Stimulated activated naive CD8-positive, alpha-beta T cell treated with anti-CD3 and anti-CD28 coated beads, Interleukin-15, Interleukin-2, amounts not matched to agents 100 ng/mL and 50 ng/mL, for 24 hours (primary cell): ENCODE results near the gene SCN5A.

Experiments used
- H3K27ac Mint-ChIP-seq: one replicate; pipeline ENCODE4 v1.8.0; 2021; ENCODE audit warnings: mild to moderate bottlenecking, mixed read lengths
- H3K27me3 Mint-ChIP-seq: one replicate; pipeline ENCODE4 v1.8.0; 2021; ENCODE audit warnings: mixed read lengths
- H3K36me3 Mint-ChIP-seq: one replicate; pipeline ENCODE4 v1.8.0; 2021; ENCODE audit warnings: low read depth, mixed read lengths
- H3K4me1 Mint-ChIP-seq: one replicate; pipeline ENCODE4 v1.8.0; 2021; ENCODE audit warnings: low read depth, mixed read lengths
- H3K4me3 Mint-ChIP-seq: one replicate; pipeline ENCODE4 v1.8.0; 2021; ENCODE audit warnings: mild to moderate bottlenecking, mixed read lengths
- H3K9me3 Mint-ChIP-seq: one replicate; pipeline ENCODE4 v1.8.0; 2021; ENCODE audit warnings: mixed read lengths

The SCN5A gene

DNA sequence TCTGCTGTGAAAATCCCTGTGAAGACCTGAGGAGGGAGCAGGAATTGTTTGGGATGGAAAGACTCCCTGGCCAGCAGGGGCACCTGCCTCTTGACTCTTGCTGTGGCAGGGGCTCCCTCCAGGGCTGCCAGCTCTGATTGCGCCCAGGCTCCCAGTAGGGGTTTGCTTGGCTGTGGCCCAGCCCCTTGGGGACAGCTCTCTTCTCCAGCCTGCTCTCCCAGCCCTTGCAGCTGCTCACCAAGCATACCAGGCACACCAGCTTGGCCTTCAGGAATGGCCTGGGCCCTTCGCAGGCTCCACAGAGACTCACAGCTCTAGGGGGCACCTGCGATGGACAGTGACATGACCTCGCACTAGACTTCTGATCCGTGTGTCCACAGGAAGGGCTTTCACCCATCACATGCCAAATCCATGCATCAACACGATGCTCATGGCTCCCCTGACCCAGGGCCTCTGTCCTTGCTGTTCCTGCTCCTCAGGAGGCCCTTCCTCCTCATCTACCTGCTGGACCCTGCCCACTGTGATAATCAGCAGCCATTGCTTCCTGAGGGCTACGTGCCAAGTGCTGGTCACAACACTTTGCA is 61.8 kb downstream of the SCN5A start:
- H3K36me3 Mint-ChIP-seq, result no peaks in the 10 kb centered on the region

DNA sequence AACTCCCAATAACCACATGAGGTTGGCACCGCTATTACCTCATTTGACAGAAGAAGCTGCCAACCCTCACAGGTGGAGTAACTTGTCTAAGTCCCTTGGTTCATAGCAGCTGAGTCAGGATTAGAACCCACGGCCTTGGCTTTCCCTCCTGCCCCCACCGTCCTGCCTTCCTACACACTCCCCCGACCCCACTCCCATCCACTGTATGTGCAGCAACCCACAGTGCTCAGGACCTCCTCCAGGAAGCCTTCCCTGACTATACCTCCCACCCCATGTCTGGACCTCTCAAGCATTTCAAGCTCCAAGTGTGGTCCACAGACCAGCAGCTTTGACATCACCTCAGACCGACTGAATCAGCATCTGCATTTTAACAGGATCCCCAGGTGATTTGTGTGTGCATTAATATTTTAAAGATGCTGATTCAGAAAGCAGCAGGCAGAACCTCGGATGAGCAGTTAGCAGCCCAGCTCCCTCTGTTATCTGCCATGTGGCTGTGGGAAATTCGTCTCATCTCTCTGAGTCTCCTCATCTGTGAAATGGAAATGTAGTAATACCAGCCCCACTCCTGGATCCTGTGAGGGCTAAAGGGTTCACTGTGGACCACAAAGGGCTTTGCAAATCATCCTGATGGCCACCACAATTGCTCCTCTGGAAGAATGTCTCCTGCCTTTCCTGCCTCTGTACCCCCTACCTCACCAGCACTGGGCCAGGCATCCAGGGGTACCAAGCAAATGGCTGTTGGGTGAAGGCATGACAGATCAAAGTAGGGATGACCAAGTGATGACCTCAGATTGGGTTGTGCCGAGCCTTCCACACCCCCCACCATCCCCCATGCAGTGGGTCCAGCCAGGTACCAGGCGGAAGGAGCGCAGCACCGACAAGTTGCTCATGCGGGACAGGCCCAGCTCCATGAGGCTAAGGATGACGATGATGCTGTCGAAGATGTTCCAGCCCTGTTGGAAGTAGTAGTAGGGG is 62.7 kb downstream of the SCN5A start:
- Mint-ChIP-seq H3K9me3 (no peaks in the 10 kb centered on the region), H3K27me3 (peaks cover 5% of the 10 kb centered on the region), H3K4me1 (no peaks in the 10 kb centered on the region), H3K4me3 (no peak overlapping the region), H3K27ac (no peak overlapping the region), H3K36me3 (no peaks in the 10 kb centered on the region)

More for the DNA sequence above, 61.8 kb downstream of the SCN5A start:
- Mint-ChIP-seq H3K9me3 (no peaks in the 10 kb centered on the region), H3K4me1 (no peaks in the 10 kb centered on the region), H3K4me3 (no peak overlapping the region), H3K27me3 (peaks cover 9% of the 10 kb centered on the region), H3K27ac (no peak overlapping the region)

DNA sequence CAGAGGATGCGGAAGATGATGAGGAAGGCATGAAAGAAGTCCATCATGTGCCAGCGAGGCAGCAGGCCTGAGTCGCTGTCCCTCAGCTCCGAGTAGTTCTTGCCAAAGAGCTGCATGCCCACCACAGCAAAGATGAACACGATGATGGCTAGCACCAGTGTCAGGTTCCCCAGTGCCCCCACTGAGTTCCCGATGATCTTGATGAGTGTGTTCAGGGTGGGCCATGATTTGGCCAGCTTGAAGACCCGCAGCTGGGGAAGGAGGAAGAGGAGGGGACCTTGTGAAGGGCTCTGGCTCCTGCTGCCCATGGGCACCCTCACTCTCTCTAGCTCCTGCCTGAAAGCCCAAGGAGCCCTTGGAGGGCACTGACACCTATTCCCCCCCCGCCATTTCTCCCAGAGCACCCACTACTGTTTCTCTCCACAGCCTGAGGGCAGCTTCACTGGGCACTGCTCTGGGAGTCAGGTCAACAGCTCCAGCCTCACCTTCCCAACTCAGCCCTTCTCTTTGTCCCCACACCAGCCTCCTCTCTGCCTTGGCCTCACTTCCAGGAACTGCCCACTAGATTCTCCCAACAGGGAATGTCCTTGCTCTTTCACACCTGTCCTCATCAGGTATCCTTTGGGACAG is 63.6 kb downstream of the SCN5A start:
- H3K36me3 Mint-ChIP-seq, result no peaks in the 10 kb centered on the region
- no peaks in the 10 kb centered on the region for H3K4me1 Mint-ChIP-seq
- no peak overlapping the region for H3K27ac Mint-ChIP-seq
- H3K27me3 Mint-ChIP-seq, result peaks cover 4% of the 10 kb centered on the region
- no peaks in the 10 kb centered on the region for H3K9me3 Mint-ChIP-seq
- no peak overlapping the region for H3K4me3 Mint-ChIP-seq

DNA sequence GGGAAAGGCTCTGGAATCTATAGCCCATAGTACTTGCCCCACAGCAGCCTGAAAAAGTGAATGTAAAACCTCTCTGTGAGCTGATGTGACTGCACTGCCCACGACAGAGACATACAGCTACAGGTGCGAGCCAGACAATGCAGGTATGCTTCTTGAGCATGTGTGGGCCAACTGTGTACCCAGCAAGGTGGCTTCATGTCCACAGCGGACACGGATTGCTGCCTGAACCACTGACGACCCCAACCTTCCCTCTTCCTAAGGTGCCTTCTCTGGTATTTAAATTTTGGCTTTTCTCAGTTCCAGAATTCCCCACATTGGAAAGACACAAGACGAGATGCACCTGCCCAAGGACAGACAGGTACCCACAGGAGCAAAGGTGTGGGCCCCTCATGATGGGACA is 65.8 kb downstream of the SCN5A start:
- Mint-ChIP-seq H3K27me3 (no peaks in the 10 kb centered on the region), H3K4me1 (no peaks in the 10 kb centered on the region), H3K27ac (no peak overlapping the region), H3K4me3 (no peak overlapping the region), H3K9me3 (no peaks in the 10 kb centered on the region), H3K36me3 (no peaks in the 10 kb centered on the region)

DNA sequence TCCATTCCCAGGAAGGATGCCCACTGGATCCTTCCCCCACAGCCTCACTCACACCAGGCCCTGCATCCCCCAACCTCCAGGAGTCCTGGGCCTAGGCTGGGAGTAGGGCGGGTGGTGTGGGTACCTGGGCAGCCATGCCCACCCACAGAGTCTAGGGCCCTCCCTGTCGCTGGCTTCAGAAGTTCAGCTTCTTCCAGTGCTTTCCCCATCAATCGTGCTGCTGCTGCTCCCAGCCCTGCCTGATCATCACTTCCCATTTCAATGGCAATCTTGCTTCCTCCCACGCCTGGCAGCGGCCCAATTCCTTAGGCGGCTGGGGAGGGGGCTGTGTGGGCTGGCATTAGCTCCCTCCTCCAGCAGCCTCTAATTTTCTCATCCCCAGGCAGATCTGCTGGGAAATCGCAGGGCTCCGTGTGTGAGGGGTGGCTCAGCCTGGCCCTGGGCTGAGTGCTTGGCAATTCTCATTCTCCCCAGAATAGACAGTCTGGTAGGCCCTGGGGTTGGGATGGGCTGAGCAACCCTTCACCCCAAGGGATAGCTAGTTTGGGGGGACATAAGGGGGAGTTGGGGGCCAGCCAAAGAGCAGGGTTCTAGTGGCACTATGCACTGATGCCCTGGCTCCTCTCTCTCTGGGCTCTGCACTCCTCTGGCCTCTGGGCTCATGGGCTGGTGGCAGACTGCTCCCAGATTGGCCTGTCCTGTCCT is 66.4 kb downstream of the SCN5A start:
- no peak overlapping the region for H3K27ac Mint-ChIP-seq
- no peak overlapping the region for H3K4me3 Mint-ChIP-seq
- H3K9me3 Mint-ChIP-seq, result no peaks in the 10 kb centered on the region
- H3K4me1 Mint-ChIP-seq, result no peaks in the 10 kb centered on the region
- no peaks in the 10 kb centered on the region for H3K27me3 Mint-ChIP-seq
- no peaks in the 10 kb centered on the region for H3K36me3 Mint-ChIP-seq

DNA sequence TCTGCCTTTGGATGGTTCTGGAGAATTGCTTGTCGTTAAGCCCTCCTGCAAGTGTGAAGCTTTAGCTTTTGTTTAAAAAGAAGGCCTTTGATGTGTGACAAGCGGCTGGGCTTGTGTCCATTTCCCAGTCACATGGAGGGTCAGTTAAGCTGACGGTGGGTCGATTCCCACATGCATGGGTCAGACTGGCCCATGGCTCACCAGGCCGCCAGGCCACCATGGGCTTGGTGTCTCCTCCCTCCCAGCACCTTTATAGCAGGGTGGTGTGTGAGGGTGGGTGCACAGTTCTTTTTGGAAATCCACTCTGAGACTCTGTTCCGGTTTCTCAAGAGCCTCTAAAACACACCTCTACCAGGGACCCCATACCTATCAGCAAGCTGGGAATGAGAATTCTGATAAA is 67.2 kb downstream of the SCN5A start:
- no peaks in the 10 kb centered on the region for H3K9me3 Mint-ChIP-seq
- H3K4me1 Mint-ChIP-seq, result no peaks in the 10 kb centered on the region
- H3K4me3 Mint-ChIP-seq, result no peak overlapping the region
- H3K36me3 Mint-ChIP-seq, result no peaks in the 10 kb centered on the region
- no peaks in the 10 kb centered on the region for H3K27me3 Mint-ChIP-seq
- H3K27ac Mint-ChIP-seq, result no peak overlapping the region

DNA sequence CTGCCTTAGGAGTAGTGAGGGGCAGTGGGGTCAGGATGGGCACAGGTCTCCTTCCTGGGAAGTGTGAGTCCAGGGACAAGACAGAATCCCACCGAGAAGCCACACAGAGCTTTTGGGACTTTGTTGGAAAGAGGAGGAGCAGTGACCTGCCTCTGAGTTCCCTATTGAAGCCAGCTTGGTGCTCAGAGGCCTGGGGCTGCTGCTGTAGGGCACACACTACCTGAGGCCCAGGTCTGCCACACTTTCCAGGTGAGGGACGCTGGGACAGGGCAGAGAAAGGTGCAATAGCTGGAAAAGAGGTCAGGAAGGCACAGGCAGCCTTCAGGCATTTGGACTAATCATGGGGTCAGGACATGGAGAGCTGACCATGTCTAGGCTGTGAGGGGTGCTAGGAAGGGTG is 67.7 kb downstream of the SCN5A start:
- H3K27me3 Mint-ChIP-seq, result no peaks in the 10 kb centered on the region
- no peak overlapping the region for H3K4me3 Mint-ChIP-seq
- H3K4me1 Mint-ChIP-seq, result no peaks in the 10 kb centered on the region
- no peaks in the 10 kb centered on the region for H3K36me3 Mint-ChIP-seq
- no peaks in the 10 kb centered on the region for H3K9me3 Mint-ChIP-seq
- H3K27ac Mint-ChIP-seq, result no peak overlapping the region

DNA sequence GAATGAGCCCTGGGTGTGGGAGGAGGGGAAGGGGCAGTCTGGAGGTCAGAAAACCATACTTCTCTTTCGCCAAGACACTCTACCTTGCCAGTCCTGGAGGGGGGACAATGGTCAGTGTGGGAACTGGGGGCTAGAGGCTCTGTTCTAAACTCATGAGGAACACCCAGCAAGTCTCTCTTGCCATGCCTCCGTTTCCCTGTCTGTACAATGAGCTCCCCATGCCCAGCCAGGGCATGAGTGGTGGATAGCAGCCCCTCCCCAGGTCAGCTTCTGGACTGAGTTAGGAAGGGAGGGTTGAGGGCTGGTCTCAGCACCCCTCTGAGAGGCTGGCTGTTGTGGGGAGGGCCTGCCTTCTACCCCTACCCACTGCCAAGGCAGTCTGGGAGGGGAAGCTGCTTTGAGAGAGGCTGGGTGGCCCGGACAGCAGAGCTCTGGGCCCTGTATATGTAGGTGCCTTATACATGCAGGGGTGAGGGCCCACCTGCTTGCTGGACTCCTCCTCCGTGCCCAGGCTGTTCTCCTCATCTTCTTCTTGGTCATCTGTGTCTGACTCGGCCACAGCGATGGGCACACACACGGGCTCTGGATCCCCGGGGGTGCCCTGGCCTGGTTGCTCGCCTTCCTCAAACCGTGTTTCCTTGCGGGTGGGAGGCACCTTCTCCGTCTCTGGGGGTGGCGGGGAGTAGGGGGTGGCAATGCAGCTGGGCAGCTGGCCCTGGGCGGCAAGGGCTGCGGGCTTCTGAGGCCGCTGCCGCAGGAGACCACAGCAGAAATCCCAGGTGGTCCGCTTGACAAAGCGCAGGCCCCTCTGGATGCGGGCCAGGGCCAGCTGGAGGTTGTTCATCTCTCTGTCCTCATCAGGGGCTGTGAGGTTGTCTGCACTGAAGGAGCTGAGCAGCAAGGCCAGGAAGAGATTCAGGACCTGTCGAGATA is 68.8 kb downstream of the SCN5A start:
- Mint-ChIP-seq H3K36me3 (no peaks in the 10 kb centered on the region), H3K4me1 (no peaks in the 10 kb centered on the region), H3K27ac (no peak overlapping the region), H3K9me3 (no peaks in the 10 kb centered on the region), H3K4me3 (no peak overlapping the region), H3K27me3 (no peaks in the 10 kb centered on the region)

DNA sequence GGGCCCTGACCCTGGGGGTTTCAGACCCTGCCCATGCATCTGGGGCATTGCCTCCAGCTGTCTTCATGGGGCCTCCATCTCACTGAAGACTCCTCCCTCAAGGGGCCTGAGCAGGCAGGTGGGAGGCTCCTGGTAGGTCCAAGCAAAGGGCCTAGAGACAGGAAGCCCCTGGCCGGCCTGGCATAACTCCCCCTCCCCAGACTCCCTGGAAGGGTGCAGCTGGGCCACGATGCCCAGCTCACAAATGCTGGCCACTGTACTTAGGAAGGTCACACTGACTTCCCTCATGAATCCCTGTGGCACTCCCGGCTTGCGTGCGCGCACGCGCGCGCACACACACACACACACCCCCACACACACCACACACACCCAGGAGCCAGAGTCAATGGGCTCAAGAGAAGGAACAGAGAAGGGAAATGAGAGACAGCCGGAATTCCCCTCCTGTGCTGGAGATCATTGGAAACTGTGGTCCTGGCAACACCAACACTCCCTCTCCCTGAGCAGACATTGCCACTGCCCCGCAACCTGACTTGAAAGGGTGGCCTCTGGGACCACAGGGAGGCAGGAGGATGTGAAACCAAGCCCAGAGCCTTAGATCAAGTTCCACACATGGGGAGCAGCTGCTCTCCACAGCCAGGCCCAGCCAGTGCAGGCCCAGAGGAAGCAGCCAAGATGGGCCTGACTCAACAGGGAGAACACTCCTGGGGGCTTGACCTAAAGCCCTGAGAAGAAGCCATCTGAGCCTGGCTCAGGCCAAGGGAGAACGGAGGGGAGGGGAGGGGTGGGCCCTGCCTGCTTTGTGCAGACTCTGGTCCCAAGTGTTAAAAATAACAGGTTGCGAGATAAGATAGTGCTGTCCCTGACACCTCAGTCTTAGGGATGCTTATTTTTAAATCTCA is 69.7 kb downstream of the SCN5A start:
- Mint-ChIP-seq H3K9me3 (no peaks in the 10 kb centered on the region), H3K4me1 (no peaks in the 10 kb centered on the region), H3K36me3 (no peaks in the 10 kb centered on the region), H3K27me3 (no peaks in the 10 kb centered on the region), H3K27ac (no peak overlapping the region), H3K4me3 (no peak overlapping the region)

DNA sequence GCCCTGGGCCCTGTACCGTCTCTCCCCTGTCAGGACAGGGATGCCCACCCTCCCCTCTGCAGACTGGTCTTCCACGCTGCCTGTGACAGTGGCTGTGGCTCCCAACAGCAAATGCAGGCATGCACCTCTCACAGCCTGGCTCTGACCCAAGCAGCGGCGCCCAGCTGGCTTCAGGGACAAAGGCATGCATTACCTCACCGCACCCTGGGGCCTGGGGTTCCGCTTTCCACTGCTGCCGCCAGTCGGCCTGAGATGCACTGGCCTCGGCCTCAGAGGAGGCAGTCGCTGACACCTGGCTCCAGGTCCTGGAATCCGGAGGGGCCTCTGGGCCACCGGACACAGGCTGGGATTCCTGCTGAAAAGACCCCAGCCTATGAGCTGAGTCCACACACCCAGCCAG is 70.3 kb downstream of the SCN5A start:
- H3K9me3 Mint-ChIP-seq, result no peaks in the 10 kb centered on the region
- H3K36me3 Mint-ChIP-seq, result no peaks in the 10 kb centered on the region
- H3K27me3 Mint-ChIP-seq, result no peaks in the 10 kb centered on the region
- H3K4me3 Mint-ChIP-seq, result no peak overlapping the region
- no peaks in the 10 kb centered on the region for H3K4me1 Mint-ChIP-seq
- H3K27ac Mint-ChIP-seq, result no peak overlapping the region

DNA sequence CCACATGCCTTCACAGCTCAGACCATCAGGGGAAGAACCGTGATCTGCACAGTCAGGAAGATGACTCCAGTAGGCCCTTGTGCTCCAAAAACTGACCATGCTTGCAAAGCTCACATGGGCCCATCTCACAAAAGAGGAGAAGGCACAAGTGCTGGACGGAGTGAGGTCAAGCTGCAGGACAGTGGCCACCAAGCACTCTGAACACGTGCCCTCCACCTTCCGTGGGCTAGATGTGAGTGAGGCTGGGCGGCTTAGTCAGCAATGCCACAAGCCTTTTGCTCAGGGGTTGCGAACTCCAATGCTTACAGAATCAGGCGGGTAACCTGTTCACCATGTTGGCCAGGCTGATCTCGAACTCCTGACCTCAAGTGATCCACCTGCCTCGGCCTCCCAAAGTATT is 70.9 kb downstream of the SCN5A start:
- Mint-ChIP-seq H3K36me3 (no peaks in the 10 kb centered on the region), H3K4me1 (no peaks in the 10 kb centered on the region), H3K9me3 (no peaks in the 10 kb centered on the region), H3K4me3 (no peak overlapping the region), H3K27ac (no peak overlapping the region), H3K27me3 (no peaks in the 10 kb centered on the region)

DNA sequence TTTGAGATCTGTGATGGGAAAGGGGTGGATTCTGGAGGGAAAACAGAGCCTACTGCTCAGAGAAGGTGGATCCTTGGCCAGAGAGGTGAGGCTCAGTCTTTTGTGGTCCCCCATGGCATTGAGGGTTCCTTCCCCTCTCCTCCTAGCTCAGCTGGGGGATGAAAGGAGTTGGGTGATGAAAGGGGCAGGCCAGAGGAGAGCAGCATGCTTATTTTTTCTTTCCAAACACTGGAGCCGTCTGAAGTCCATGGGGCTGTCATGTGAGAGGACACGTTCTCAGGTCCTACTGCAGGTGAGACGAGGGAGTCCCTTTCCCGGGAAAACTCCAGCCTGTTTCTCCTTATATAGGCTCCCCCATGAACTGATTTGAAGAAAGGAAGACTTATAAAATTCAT is 71.4 kb downstream of the SCN5A start:
- H3K27me3 Mint-ChIP-seq, result no peaks in the 10 kb centered on the region
- H3K36me3 Mint-ChIP-seq, result no peaks in the 10 kb centered on the region
- no peaks in the 10 kb centered on the region for H3K9me3 Mint-ChIP-seq
- no peak overlapping the region for H3K4me3 Mint-ChIP-seq
- no peaks in the 10 kb centered on the region for H3K4me1 Mint-ChIP-seq
- H3K27ac Mint-ChIP-seq, result no peak overlapping the region

DNA sequence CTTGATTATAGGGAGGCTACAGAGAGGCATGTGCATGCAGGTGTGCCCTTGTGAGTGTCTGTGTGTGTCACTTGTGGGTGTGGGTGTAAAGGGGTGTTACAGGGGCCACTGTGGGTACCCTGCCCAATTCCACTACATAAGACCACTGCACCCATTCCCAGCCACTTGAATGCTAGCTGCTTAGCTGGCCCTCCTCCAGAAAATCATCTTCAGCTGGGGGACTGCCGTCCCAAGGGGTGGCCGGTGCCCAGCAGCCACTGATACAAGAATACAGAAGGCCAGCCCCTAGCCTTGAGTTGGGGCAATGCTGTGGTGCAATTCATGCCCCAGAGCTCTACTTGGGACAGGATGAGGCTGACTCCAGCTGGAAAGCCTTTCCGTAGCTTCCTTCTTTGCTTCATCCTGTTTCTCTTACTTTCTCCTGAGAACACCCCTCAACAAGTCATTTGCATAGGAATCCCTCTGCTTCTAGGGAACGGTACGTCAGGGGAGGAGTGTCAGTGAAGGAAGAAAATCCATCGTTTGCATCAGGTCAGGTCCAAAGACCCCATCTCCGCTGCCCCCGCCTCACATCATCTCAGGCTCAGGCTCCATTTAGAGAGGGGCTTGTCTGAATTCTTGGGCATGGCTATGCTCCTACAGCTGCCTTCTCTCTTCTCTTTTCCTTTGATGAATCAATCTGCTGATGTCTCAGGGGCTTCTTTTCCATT is 72.0 kb downstream of the SCN5A start:
- Mint-ChIP-seq H3K4me3 (no peak overlapping the region), H3K4me1 (no peaks in the 10 kb centered on the region), H3K27ac (no peak overlapping the region), H3K36me3 (no peaks in the 10 kb centered on the region), H3K9me3 (no peaks in the 10 kb centered on the region), H3K27me3 (no peaks in the 10 kb centered on the region)
